Astrocyte (in vitro differentiated cells and primary cell): ENCODE measurements around the gene DYNLRB1. TPM values are rescaled to one million over a fixed set of nuclear protein-coding genes. Genes with fewer than 3 reads are reported as not detected.

ENCODE experiments used
- DNase-seq: peaks from one replicate; pipeline ENCODE4 v3.0.0-alpha.2; 2010; ENCODE audit warnings: low read depth
- FAIRE-seq: peaks from 2 replicates; lab custom pipeline; 2011; peaks lifted over from hg19 to GRCh38; lab: Jason Lieb, UNC
- H2AFZ ChIP-seq: 2 replicates; pipeline ENCODE4 v1.6.0; 2012; ENCODE audit warnings: low read depth, low read length, inconsistent platforms
- H3K27ac ChIP-seq: 2 replicates; pipeline ENCODE4 v1.5.1; 2011; ENCODE audit warnings: low read depth, low read length, inconsistent platforms
- H3K27me3 ChIP-seq: 2 replicates; pipeline ENCODE4 v1.6.0; 2011; ENCODE audit warnings: low read length, inconsistent platforms; ENCODE audit not compliant: insufficient read depth
- H3K36me3 ChIP-seq: 2 replicates; pipeline ENCODE4 v1.5.1; 2011; ENCODE audit warnings: low read length, inconsistent platforms; ENCODE audit not compliant: insufficient read depth
- H3K4me1 ChIP-seq: 2 replicates; pipeline ENCODE4 v1.5.1; 2011; ENCODE audit warnings: low read length, inconsistent platforms; ENCODE audit not compliant: insufficient read depth
- H3K4me2 ChIP-seq: 2 replicates; pipeline ENCODE4 v1.6.0; 2012; ENCODE audit warnings: low read length, inconsistent platforms
- H3K4me3 ChIP-seq: 2 replicates; pipeline ENCODE4 v1.5.1; 2011; ENCODE audit warnings: low read depth, mild to moderate bottlenecking, low read length, inconsistent platforms; ENCODE audit not compliant: insufficient read depth
- H3K79me2 ChIP-seq: 2 replicates; pipeline ENCODE4 v1.6.0; 2012; ENCODE audit warnings: mild to moderate bottlenecking, low read length, inconsistent platforms; ENCODE audit not compliant: insufficient read depth
- H3K9ac ChIP-seq: 2 replicates; pipeline ENCODE4 v1.6.0; 2012; ENCODE audit warnings: mild to moderate bottlenecking, low read length, inconsistent platforms
- H3K9me3 ChIP-seq: 2 replicates; pipeline ENCODE4 v1.5.1; 2012; ENCODE audit warnings: low read depth, mild to moderate bottlenecking, low read length, inconsistent platforms; ENCODE audit not compliant: insufficient read depth
- H4K20me1 ChIP-seq: 2 replicates; pipeline ENCODE4 v1.6.0; 2012; ENCODE audit warnings: low read length, inconsistent platforms; ENCODE audit not compliant: insufficient read depth
- H3K27ac Mint-ChIP-seq: one replicate; pipeline ENCODE4 v1.8.0; 2021; ENCODE audit warnings: mild to moderate bottlenecking, mixed read lengths; ENCODE audit not compliant: unreplicated experiment
- H3K27me3 Mint-ChIP-seq: one replicate; pipeline ENCODE4 v1.8.0; 2021; ENCODE audit warnings: low read depth, mixed read lengths; ENCODE audit not compliant: unreplicated experiment
- H3K36me3 Mint-ChIP-seq: one replicate; pipeline ENCODE4 v1.8.0; 2021; ENCODE audit warnings: low read depth, mixed read lengths; ENCODE audit not compliant: unreplicated experiment
- H3K4me1 Mint-ChIP-seq: one replicate; pipeline ENCODE4 v1.8.0; 2021; ENCODE audit warnings: low read depth, mixed read lengths; ENCODE audit not compliant: unreplicated experiment
- H3K4me3 Mint-ChIP-seq: one replicate; pipeline ENCODE4 v1.8.0; 2021; ENCODE audit warnings: mild to moderate bottlenecking, moderate library complexity, mixed read lengths; ENCODE audit not compliant: unreplicated experiment
- H3K9me3 Mint-ChIP-seq: one replicate; pipeline ENCODE4 v1.8.0; 2021; ENCODE audit warnings: mild to moderate bottlenecking, mixed read lengths; ENCODE audit not compliant: unreplicated experiment
- CTCF ChIP-seq: IDR thresholded peaks from 2 replicates; pipeline ENCODE4 v1.5.1; 2011; ENCODE audit warnings: low read depth, mild to moderate bottlenecking, inconsistent platforms, low read length, moderate library complexity; ENCODE audit not compliant: insufficient read depth
- EZH2 ChIP-seq: IDR thresholded peaks from 2 replicates; pipeline ENCODE4 v1.6.1; 2012; ENCODE audit warnings: mild to moderate bottlenecking, low read length, inconsistent platforms; ENCODE audit not compliant: insufficient read depth
- total RNA-seq: library from RNA; stranded (reverse); gene quantifications from 2 replicates; pipeline ENCODE4 v1.2.1, GENCODE V29; 2021

The DYNLRB1 gene
- total RNA-seq, 1 donor from 2014 or later, result 118 TPM

- Mint-ChIP-seq H3K4me1 (peaks cover 6% of the 10 kb centered on the region), H3K36me3 (peaks cover 15% of the 10 kb centered on the region), H3K9me3 (no peaks in the 10 kb centered on the region), H3K27ac (peak overlapping the region; percentile 79), H3K27me3 (peaks cover 3% of the 10 kb centered on the region), H3K4me3 (no peak overlapping the region)
- Histone ChIP-seq H2AFZ (no peak overlapping the region), H3K36me3 (no peaks in the 10 kb centered on the region), H3K79me2 (no peaks in the 10 kb centered on the region), H3K4me2 (peak overlapping the region; percentile 4), H4K20me1 (no peaks in the 10 kb centered on the region), H3K9ac (no peak overlapping the region), H3K27me3 (no peaks in the 10 kb centered on the region), H3K4me3 (no peak overlapping the region), H3K9me3 (no peaks in the 10 kb centered on the region), H3K27ac (peak overlapping the region; percentile 5), H3K4me1 (peaks cover 7% of the 10 kb centered on the region)
- no peak for TF ChIP-seq EZH2
- no peak for TF ChIP-seq CTCF
- DNase-seq (peak; percentile 84), FAIRE-seq (no peak)
Measured at GRCh38 chr20:34570859-34571306, 54.7 kb downstream of the DYNLRB1 start.

GRCh38 chr20:34571753-34572152 lies 55.5 kb downstream of the DYNLRB1 start:
- no peaks in the 10 kb centered on the region for H3K9me3 Mint-ChIP-seq
- no peaks in the 10 kb centered on the region for H3K27me3 ChIP-seq
- no peak overlapping the region for H3K27ac Mint-ChIP-seq
- no peaks in the 10 kb centered on the region for H4K20me1 ChIP-seq
- TF ChIP-seq EZH2, result no peak
- H3K4me3 Mint-ChIP-seq, result no peak overlapping the region
- no peak overlapping the region for H3K4me2 ChIP-seq
- FAIRE-seq (no peak), DNase-seq (no peak)
- no peak overlapping the region for H3K4me3 ChIP-seq
- H3K4me1 Mint-ChIP-seq, result peaks cover 6% of the 10 kb centered on the region
- no peaks in the 10 kb centered on the region for H3K36me3 ChIP-seq
- H3K36me3 Mint-ChIP-seq, result peaks cover 15% of the 10 kb centered on the region
- H2AFZ ChIP-seq, result no peak overlapping the region
- no peaks in the 10 kb centered on the region for H3K79me2 ChIP-seq
- no peak overlapping the region for H3K27ac ChIP-seq
- no peaks in the 10 kb centered on the region for H3K9me3 ChIP-seq
- H3K4me1 ChIP-seq, result peaks cover 7% of the 10 kb centered on the region
- peaks cover 3% of the 10 kb centered on the region for H3K27me3 Mint-ChIP-seq
- no peak overlapping the region for H3K9ac ChIP-seq

GRCh38 chr20:34573541-34574300 lies 57.5 kb downstream of the DYNLRB1 start:
- no peak for TF ChIP-seq CTCF
- Histone ChIP-seq H3K27me3 (no peaks in the 10 kb centered on the region), H3K4me3 (no peak overlapping the region), H3K36me3 (no peaks in the 10 kb centered on the region), H3K9ac (no peak overlapping the region), H3K27ac (no peak overlapping the region), H3K4me1 (peaks cover 9% of the 10 kb centered on the region), H3K79me2 (no peaks in the 10 kb centered on the region), H2AFZ (no peak overlapping the region), H4K20me1 (no peaks in the 10 kb centered on the region), H3K9me3 (no peaks in the 10 kb centered on the region), H3K4me2 (no peak overlapping the region)
- no peaks in the 10 kb centered on the region for H3K9me3 Mint-ChIP-seq
- peaks cover 12% of the 10 kb centered on the region for H3K36me3 Mint-ChIP-seq
- no peak overlapping the region for H3K4me3 Mint-ChIP-seq
- FAIRE-seq (no peak), DNase-seq (no peak)
- H3K27me3 Mint-ChIP-seq, result no peaks in the 10 kb centered on the region
- no peak overlapping the region for H3K27ac Mint-ChIP-seq
- H3K4me1 Mint-ChIP-seq, result peaks cover 10% of the 10 kb centered on the region
